Measurements from ENCODE around the gene STRC. TPM values are rescaled to one million over a fixed set of nuclear protein-coding genes. Genes with fewer than 3 reads are reported as not detected.
"Not testable (repeated sequence)": the region's sequence is repeated elsewhere in the genome, so short reads cannot be mapped to it uniquely, and the experiment has no call there.

The STRC gene
- total and polyA plus RNA-seq, 2 donors (not counting 1 experiment from before 2014, with no cell fraction given) = 1.0 to 1.7 TPM

- WGBS (ENCODE audit: insufficient coverage) = 100% methylated on average over 4 of the region's 6 CpGs
- POLR2A ChIA-PET; H3K36me3 ChIP-seq (replicated peaks in 1 of 2; ENCODE audit: control extremely low read depth in 1 of 2, control insufficient read depth in 1 of 2, extremely low read depth in 1 of 2, insufficient read depth in 2 of 2, low read length in 1 of 2); H3K4me2 ChIP-seq (replicated peaks; ENCODE audit: low read depth, low read length, poor library complexity, severe bottlenecking); H3K9ac ChIP-seq (ENCODE audit: low read length); H3K4me1 ChIP-seq (ENCODE audit: control insufficient read depth in 2 of 2, insufficient read depth in 2 of 2, low read length in 2 of 2); H4K20me1 ChIP-seq (ENCODE audit: control insufficient read depth, insufficient read depth, low read length, poor library complexity, severe bottlenecking); intact Hi-C loops (cut with micrococcal nuclease); H3K4me3 Mint-ChIP-seq; ATAC-seq (ENCODE audit: low read depth); H3K27me3 ChIP-seq (replicated peaks in 1 of 4; ENCODE audit: control extremely low read depth in 1 of 4, control insufficient read depth in 3 of 4, insufficient read depth in 4 of 4, low read length in 3 of 4); DNase-seq; H2AFZ ChIP-seq (ENCODE audit: insufficient read depth, low read depth, low read length, poor library complexity, severe bottlenecking); H3K27ac ChIP-seq (ENCODE audit: low read length in 2 of 2); H3K9me3 Mint-ChIP-seq (ENCODE audit: insufficient read depth); H3K4me1 Mint-ChIP-seq; H3K9me3 ChIP-seq (ENCODE audit: control extremely low read depth in 1 of 3, control insufficient read depth in 2 of 3, insufficient read depth in 1 of 3, low read length in 2 of 3); H3K79me2 ChIP-seq (ENCODE audit: control insufficient read depth, insufficient read depth, low read length); H3K4me3 ChIP-seq (ENCODE audit: control extremely low read depth in 1 of 5, extremely low read depth in 1 of 5, insufficient read depth in 1 of 5, low read depth in 2 of 5, low read length in 4 of 5); H3K27ac Mint-ChIP-seq: not testable (repeated sequence)
- CTCF ChIA-PET = interaction anchor here (0.7 kb wide), 1 partner anchor 824 kb away, joined by 4 read pairs; no protein-coding TSS in a partner anchor
- H3K27me3 Mint-ChIP-seq = peaks cover 37% of the 10 kb centered on the region
Measured at GRCh38 chr15:43602233-43602632, 16.4 kb downstream of the STRC start.

GRCh38 chr15:43600200-43600599 lies 18.4 kb downstream of the STRC start:
- H3K9me3 Mint-ChIP-seq (ENCODE audit: insufficient read depth); H3K4me1 ChIP-seq (ENCODE audit: control insufficient read depth in 2 of 2, insufficient read depth in 2 of 2, low read length in 2 of 2); CTCF ChIA-PET: not testable (repeated sequence)

GRCh38 chr15:43599131-43599530 lies 19.5 kb downstream of the STRC start:
- H3K4me3 Mint-ChIP-seq; H3K4me3 ChIP-seq (ENCODE audit: control extremely low read depth in 1 of 5, extremely low read depth in 1 of 5, insufficient read depth in 1 of 5, low read depth in 2 of 5, low read length in 4 of 5); H3K9ac ChIP-seq (ENCODE audit: low read length); H3K9me3 ChIP-seq (ENCODE audit: control extremely low read depth in 1 of 3, control insufficient read depth in 2 of 3, insufficient read depth in 1 of 3, low read length in 2 of 3); H3K27me3 ChIP-seq (replicated peaks in 1 of 4; ENCODE audit: control extremely low read depth in 1 of 4, control insufficient read depth in 3 of 4, insufficient read depth in 4 of 4, low read length in 3 of 4); H3K36me3 ChIP-seq (replicated peaks in 1 of 2; ENCODE audit: control extremely low read depth in 1 of 2, control insufficient read depth in 1 of 2, extremely low read depth in 1 of 2, insufficient read depth in 2 of 2, low read length in 1 of 2); intact Hi-C loops (cut with micrococcal nuclease); H3K9me3 Mint-ChIP-seq (ENCODE audit: insufficient read depth); H3K27ac ChIP-seq (ENCODE audit: low read length in 2 of 2); DNase-seq; H2AFZ ChIP-seq (ENCODE audit: insufficient read depth, low read depth, low read length, poor library complexity, severe bottlenecking); H3K4me1 Mint-ChIP-seq; CTCF ChIA-PET; H3K4me1 ChIP-seq (ENCODE audit: control insufficient read depth in 2 of 2, insufficient read depth in 2 of 2, low read length in 2 of 2); H3K79me2 ChIP-seq (ENCODE audit: control insufficient read depth, insufficient read depth, low read length); ATAC-seq (ENCODE audit: low read depth); H3K27ac Mint-ChIP-seq; POLR2A ChIA-PET; H3K4me2 ChIP-seq (replicated peaks; ENCODE audit: low read depth, low read length, poor library complexity, severe bottlenecking); H4K20me1 ChIP-seq (ENCODE audit: control insufficient read depth, insufficient read depth, low read length, poor library complexity, severe bottlenecking): not testable (repeated sequence)
- peaks cover 41% of the 10 kb centered on the region for H3K27me3 Mint-ChIP-seq
- 94% methylated on average over 2 of the region's 6 CpGs for WGBS (ENCODE audit: insufficient coverage)

More at GRCh38 chr15:43600200-43600599, 18.4 kb downstream of the STRC start:
- POLR2A ChIA-PET; H3K79me2 ChIP-seq (ENCODE audit: control insufficient read depth, insufficient read depth, low read length); H2AFZ ChIP-seq (ENCODE audit: insufficient read depth, low read depth, low read length, poor library complexity, severe bottlenecking); H3K27ac Mint-ChIP-seq; ATAC-seq (ENCODE audit: low read depth); H3K36me3 ChIP-seq (replicated peaks in 1 of 2; ENCODE audit: control extremely low read depth in 1 of 2, control insufficient read depth in 1 of 2, extremely low read depth in 1 of 2, insufficient read depth in 2 of 2, low read length in 1 of 2); intact Hi-C loops (cut with micrococcal nuclease); H3K4me2 ChIP-seq (replicated peaks; ENCODE audit: low read depth, low read length, poor library complexity, severe bottlenecking); H3K27ac ChIP-seq (ENCODE audit: low read length in 2 of 2); H3K27me3 ChIP-seq (replicated peaks in 1 of 4; ENCODE audit: control extremely low read depth in 1 of 4, control insufficient read depth in 3 of 4, insufficient read depth in 4 of 4, low read length in 3 of 4); H3K4me3 Mint-ChIP-seq; H3K9me3 ChIP-seq (ENCODE audit: control extremely low read depth in 1 of 3, control insufficient read depth in 2 of 3, insufficient read depth in 1 of 3, low read length in 2 of 3); DNase-seq; H4K20me1 ChIP-seq (ENCODE audit: control insufficient read depth, insufficient read depth, low read length, poor library complexity, severe bottlenecking); H3K4me1 Mint-ChIP-seq; H3K9ac ChIP-seq (ENCODE audit: low read length); H3K4me3 ChIP-seq (ENCODE audit: control extremely low read depth in 1 of 5, extremely low read depth in 1 of 5, insufficient read depth in 1 of 5, low read depth in 2 of 5, low read length in 4 of 5): not testable (repeated sequence)
- no CpG with 5 or more reads among the region's 2 CpGs for WGBS (ENCODE audit: insufficient coverage)
- peaks cover 44% of the 10 kb centered on the region for H3K27me3 Mint-ChIP-seq

DNA sequence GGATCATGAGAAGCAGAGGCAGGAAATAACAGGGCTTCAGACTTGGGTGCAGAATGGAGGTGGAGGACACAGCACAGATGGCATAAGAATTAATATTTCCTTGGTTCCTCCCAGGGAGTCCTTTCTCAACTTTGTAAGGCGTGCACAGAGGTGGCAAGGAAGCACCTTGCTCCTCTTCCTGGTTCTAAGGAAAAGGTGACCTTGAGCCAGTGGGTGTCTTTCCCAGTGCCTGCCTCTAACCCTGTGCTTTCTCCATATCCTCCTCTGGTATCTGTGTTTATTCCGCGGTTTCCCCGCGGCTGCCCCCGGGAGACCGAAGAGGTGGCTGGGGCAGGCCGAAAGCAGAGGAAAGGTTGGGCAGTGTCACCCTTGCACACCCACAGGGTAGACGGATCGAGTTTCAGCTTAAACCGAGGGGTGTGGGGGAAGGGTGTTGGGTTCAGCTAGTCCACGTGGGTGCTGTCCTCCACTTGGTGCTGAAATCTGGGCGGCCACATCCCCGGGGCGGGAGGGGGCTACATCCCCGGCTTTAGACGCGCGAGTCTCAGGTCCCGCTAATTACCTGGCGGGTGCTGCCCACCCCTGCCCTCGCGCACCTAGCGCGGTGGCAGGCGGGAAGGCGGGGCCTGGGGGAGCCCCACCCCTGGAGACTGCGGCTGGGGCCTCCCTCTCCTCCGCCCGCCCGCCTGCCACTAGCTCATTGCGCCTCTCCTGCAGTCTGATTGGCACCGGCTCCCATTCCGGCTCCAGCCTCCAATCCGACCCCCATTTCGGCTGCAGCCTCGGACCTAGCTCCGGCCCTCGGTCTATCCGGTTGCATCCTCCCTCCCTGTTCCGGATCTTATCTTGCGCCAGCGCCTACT lies 25.0 kb downstream of the STRC start, which contains the start of gene CKMT1B:
Gene CKMT1B (plus strand): TSS at position 700 of the 863 bp plus-strand sequence. CDS start 192 bp downstream, outside the sequence.
- H3K9ac ChIP-seq (ENCODE audit: low read length); DNase-seq; H3K79me2 ChIP-seq (ENCODE audit: control insufficient read depth, insufficient read depth, low read length); H3K27ac Mint-ChIP-seq; ATAC-seq (ENCODE audit: low read depth); POLR2A ChIA-PET; H4K20me1 ChIP-seq (ENCODE audit: control insufficient read depth, insufficient read depth, low read length, poor library complexity, severe bottlenecking); H3K4me1 Mint-ChIP-seq; H3K4me3 ChIP-seq (ENCODE audit: control extremely low read depth in 1 of 5, extremely low read depth in 1 of 5, insufficient read depth in 1 of 5, low read depth in 2 of 5, low read length in 4 of 5); H3K9me3 Mint-ChIP-seq (ENCODE audit: insufficient read depth); H2AFZ ChIP-seq (ENCODE audit: insufficient read depth, low read depth, low read length, poor library complexity, severe bottlenecking); H3K36me3 ChIP-seq (replicated peaks in 1 of 2; ENCODE audit: control extremely low read depth in 1 of 2, control insufficient read depth in 1 of 2, extremely low read depth in 1 of 2, insufficient read depth in 2 of 2, low read length in 1 of 2); CTCF ChIA-PET; H3K4me1 ChIP-seq (ENCODE audit: control insufficient read depth in 2 of 2, insufficient read depth in 2 of 2, low read length in 2 of 2); H3K4me2 ChIP-seq (replicated peaks; ENCODE audit: low read depth, low read length, poor library complexity, severe bottlenecking); intact Hi-C loops (cut with micrococcal nuclease); H3K27ac ChIP-seq (ENCODE audit: low read length in 2 of 2); H3K9me3 ChIP-seq (ENCODE audit: control extremely low read depth in 1 of 3, control insufficient read depth in 2 of 3, insufficient read depth in 1 of 3, low read length in 2 of 3); H3K4me3 Mint-ChIP-seq; H3K27me3 ChIP-seq (replicated peaks in 1 of 4; ENCODE audit: control extremely low read depth in 1 of 4, control insufficient read depth in 3 of 4, insufficient read depth in 4 of 4, low read length in 3 of 4): not testable (repeated sequence)
- peaks cover 16% of the 10 kb centered on the region for H3K27me3 Mint-ChIP-seq
- no CpG with 5 or more reads among the region's 43 CpGs for WGBS (ENCODE audit: insufficient coverage)
